Measurements from ENCODE around the gene PSMG2. TPM values are rescaled to one million over a fixed set of nuclear protein-coding genes. Genes with fewer than 3 reads are reported as not detected.

The PSMG2 gene
- polyA plus RNA-seq, 3 donors, result 37.1 to 143 (median 118) TPM

- Histone ChIP-seq H2AFZ (ENCODE audit: insufficient read depth, low read depth, low read length, poor library complexity, severe bottlenecking) (no peak overlapping the region), H3K27ac (ENCODE audit: low read depth in 1 of 2, low read length in 2 of 2) (no peak overlapping the region), H3K27me3 (ENCODE audit: control insufficient read depth in 2 of 2, insufficient read depth in 2 of 2, low read length in 2 of 2) (no peaks in the 10 kb centered on the region), H3K4me1 (ENCODE audit: control insufficient read depth in 1 of 2, insufficient read depth in 2 of 2, low read length in 2 of 2) (no peaks in the 10 kb centered on the region), H4K20me1 (ENCODE audit: insufficient read depth, low read length) (no peaks in the 10 kb centered on the region), H3K79me2 (ENCODE audit: insufficient read depth, low read length) (no peaks in the 10 kb centered on the region), H3K4me2 (replicated peaks; ENCODE audit: extremely low read depth, low read length, poor library complexity, severe bottlenecking) (no peak overlapping the region), H3K4me3 (replicated peaks in 1 of 3; ENCODE audit: low read depth in 2 of 3, low read length in 3 of 3) (no peak overlapping the region), H3K9ac (ENCODE audit: insufficient read depth, low read length, poor library complexity, severe bottlenecking) (no peak overlapping the region), H3K9me3 (replicated peaks in 1 of 2; ENCODE audit: control insufficient read depth in 1 of 2, insufficient read depth in 1 of 2, low read length in 2 of 2) (no peaks in the 10 kb centered on the region), H3K36me3 (replicated peaks in 1 of 2; ENCODE audit: control insufficient read depth in 1 of 2, insufficient read depth in 2 of 2, low read length in 2 of 2) (no peaks in the 10 kb centered on the region)
- WGBS (ENCODE audit: insufficient coverage), result no CpG with 5 or more reads among the region's 3 CpGs
- Mint-ChIP-seq H3K9me3 (peaks cover 0 to 2% (median 0%) of the 10 kb centered on the region in 7 donors), H3K36me3 (no peaks in the 10 kb centered on the region), H3K27me3 (ENCODE audit: low read depth in 3 of 3) (peaks cover 0 to 5% (median 2%) of the 10 kb centered on the region in 3 donors), H3K4me1 (no peaks in the 10 kb centered on the region), H3K4me3 (no peak overlapping the region), H3K27ac (no peak overlapping the region)
- intact Hi-C loops (cut with micrococcal nuclease), result no loop called here
- TF ChIP-seq CTCF (IDR thresholded peaks at IDR 0.05), result no peak
- DNase-seq, result no peak
Measured at GRCh38 chr18:12768625-12769024, 65.8 kb downstream of the PSMG2 start.

- Histone ChIP-seq H2AFZ (ENCODE audit: insufficient read depth, low read depth, low read length, poor library complexity, severe bottlenecking) (no peak overlapping the region), H3K27ac (ENCODE audit: low read depth in 1 of 2, low read length in 2 of 2) (no peak overlapping the region), H3K4me2 (replicated peaks; ENCODE audit: extremely low read depth, low read length, poor library complexity, severe bottlenecking) (no peak overlapping the region), H3K27me3 (ENCODE audit: control insufficient read depth in 2 of 2, insufficient read depth in 2 of 2, low read length in 2 of 2) (no peaks in the 10 kb centered on the region), H3K4me1 (ENCODE audit: control insufficient read depth in 1 of 2, insufficient read depth in 2 of 2, low read length in 2 of 2) (no peaks in the 10 kb centered on the region), H4K20me1 (ENCODE audit: insufficient read depth, low read length) (no peaks in the 10 kb centered on the region), H3K36me3 (replicated peaks in 1 of 2; ENCODE audit: control insufficient read depth in 1 of 2, insufficient read depth in 2 of 2, low read length in 2 of 2) (no peaks in the 10 kb centered on the region), H3K9ac (ENCODE audit: insufficient read depth, low read length, poor library complexity, severe bottlenecking) (no peak overlapping the region), H3K4me3 (replicated peaks in 1 of 3; ENCODE audit: low read depth in 2 of 3, low read length in 3 of 3) (no peak overlapping the region), H3K9me3 (replicated peaks in 1 of 2; ENCODE audit: control insufficient read depth in 1 of 2, insufficient read depth in 1 of 2, low read length in 2 of 2) (no peaks in the 10 kb centered on the region), H3K79me2 (ENCODE audit: insufficient read depth, low read length) (no peaks in the 10 kb centered on the region)
- intact Hi-C loops (cut with micrococcal nuclease), result no loop called here
- no peak for TF ChIP-seq CTCF (IDR thresholded peaks at IDR 0.05)
- Mint-ChIP-seq H3K4me1 (no peaks in the 10 kb centered on the region), H3K27me3 (ENCODE audit: low read depth in 3 of 3) (peaks cover 0 to 5% (median 2%) of the 10 kb centered on the region in 3 donors), H3K36me3 (no peaks in the 10 kb centered on the region), H3K4me3 (no peak overlapping the region), H3K27ac (no peak overlapping the region), H3K9me3 (peaks cover 0 to 2% (median 0%) of the 10 kb centered on the region in 7 donors)
- DNase-seq, result no peak
- WGBS (ENCODE audit: insufficient coverage), result 100% methylated on average over 3 of the region's 3 CpGs
Measured at GRCh38 chr18:12769136-12769535, 66.3 kb downstream of the PSMG2 start.
